CD4-positive, CD25-positive, alpha-beta regulatory T cell (primary cell): ENCODE data around the gene TEX55. TPM values are rescaled to one million over a fixed set of nuclear protein-coding genes. Genes with fewer than 3 reads are reported as not detected.
"Not testable (repeated sequence)": the region's sequence is repeated elsewhere in the genome, so short reads cannot be mapped to it uniquely, and the experiment has no call there.

ENCODE experiments used
- ATAC-seq, 2 donors: fragments of 150-1000 bp; cut with Tn5 transposase; one replicate each; pipeline ENCODE4 v1.10.0; 2021; ENCODE audit warnings: low read depth in 2 of 2, moderate number of reproducible peaks in 2 of 2, moderate library complexity in 1 of 2
- DNase-seq, 3 donors: peaks; one replicate each; pipeline versions ENCODE4 v3.0.0 to v3.0.0-alpha.2; 2012 to 2022; ENCODE audit warnings: mixed read lengths in 1 of 3
- H3K27ac ChIP-seq: one replicate; pipeline ENCODE4 v1.7.0; 2013; ENCODE audit warnings: mild to moderate bottlenecking, low read length; ENCODE audit not compliant: insufficient read depth, poor library complexity, severe bottlenecking
- H3K27me3 ChIP-seq: one replicate; pipeline ENCODE4 v1.7.0; 2013; ENCODE audit warnings: low read length; ENCODE audit not compliant: control insufficient read depth, insufficient read depth
- H3K36me3 ChIP-seq: one replicate; pipeline ENCODE4 v1.7.0; 2013; ENCODE audit warnings: mild to moderate bottlenecking, low read length, moderate library complexity; ENCODE audit not compliant: control insufficient read depth, insufficient read depth
- H3K4me1 ChIP-seq: 2 replicates; pipeline ENCODE4 v1.7.0; 2013; ENCODE audit warnings: mild to moderate bottlenecking, low read length; ENCODE audit not compliant: insufficient read depth, control insufficient read depth, poor library complexity, severe bottlenecking
- H3K4me3 ChIP-seq: one replicate; pipeline ENCODE4 v1.7.0; 2013; ENCODE audit warnings: low read depth, mild to moderate bottlenecking, low read length, moderate library complexity
- H3K9me3 ChIP-seq, 2 experiments: 1 replicate in 1 of 2; 2 replicates in 1 of 2; pipeline ENCODE4 v1.7.0; 2013; ENCODE audit warnings: low read length in 2 of 2, mild to moderate bottlenecking in 1 of 2, moderate library complexity in 1 of 2; ENCODE audit not compliant: control insufficient read depth in 2 of 2
- H3K27ac Mint-ChIP-seq, 3 donors: one replicate each; pipeline ENCODE4 v1.8.0; 2020 to 2022; ENCODE audit warnings: mild to moderate bottlenecking in 3 of 3, mixed read lengths in 3 of 3, moderate library complexity in 2 of 3
- H3K27me3 Mint-ChIP-seq: one replicate; pipeline ENCODE4 v1.8.0; 2022; ENCODE audit warnings: mild to moderate bottlenecking, mixed read lengths
- H3K36me3 Mint-ChIP-seq: one replicate; pipeline ENCODE4 v1.8.0; 2020; ENCODE audit warnings: mixed read lengths
- H3K4me1 Mint-ChIP-seq, 4 donors: one replicate each; pipeline ENCODE4 v1.8.0; 2020 to 2022; ENCODE audit warnings: mixed read lengths in 4 of 4, mild to moderate bottlenecking in 1 of 4
- H3K4me3 Mint-ChIP-seq, 4 donors: one replicate each; pipeline ENCODE4 v1.8.0; 2020 to 2022; ENCODE audit warnings: mild to moderate bottlenecking in 4 of 4, mixed read lengths in 4 of 4, moderate library complexity in 3 of 4
- H3K9me3 Mint-ChIP-seq, 7 donors: one replicate each; pipeline ENCODE4 v1.8.0; 2020 to 2022; ENCODE audit warnings: mixed read lengths in 7 of 7, mild to moderate bottlenecking in 3 of 7, moderate library complexity in 2 of 7
- polyA plus RNA-seq, 4 donors: library from polyadenylated mRNA; unstranded; fragments of 300-500 nt; fragmentation: Illumina TruSeq; gene quantifications; one replicate each; pipeline ENCODE4 v1.2.3, GENCODE V29; 2021
- total RNA-seq: library from RNA; stranded (reverse); gene quantifications from one replicate; pipeline ENCODE4 v1.2.3, GENCODE V29; 2022

TEX55 gene
- total and polyA plus RNA-seq, 5 donors from 2014 or later = not detected

DNA sequence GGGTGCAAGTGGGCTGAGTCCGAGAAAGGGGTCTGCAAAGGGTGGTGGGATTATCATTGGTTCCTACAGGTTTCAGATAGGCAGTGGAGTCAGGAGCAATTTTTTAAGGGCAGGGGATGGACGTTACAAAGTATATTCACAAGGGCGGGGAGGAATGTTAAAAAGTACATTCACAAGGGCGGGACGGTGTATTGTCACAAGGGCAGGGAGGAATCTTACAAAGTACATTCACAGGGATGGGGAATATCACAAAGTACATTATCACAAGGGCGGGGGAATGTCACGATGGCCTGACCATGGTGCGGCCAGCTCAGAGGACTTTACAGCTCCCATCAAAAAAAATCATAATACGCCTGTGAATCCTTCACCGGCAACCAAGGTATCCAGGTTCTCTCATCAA is 20.6 kb upstream of the TEX55 start:
- Histone ChIP-seq H3K36me3 (no peaks in the 10 kb centered on the region), H3K4me1 (no peaks in the 10 kb centered on the region), H3K27me3 (no peaks in the 10 kb centered on the region), H3K27ac (no peak overlapping the region), H3K4me3 (no peak overlapping the region), H3K9me3 (no peaks in the 10 kb centered on the region)
- Mint-ChIP-seq H3K9me3 (peaks cover 0 to 4% (median 0%) of the 10 kb centered on the region in 7 donors), H3K4me1 (no peaks in the 10 kb centered on the region), H3K4me3 (no peak overlapping the region), H3K27ac (no peak overlapping the region), H3K36me3 (no peaks in the 10 kb centered on the region), H3K27me3 (peaks cover 31% of the 10 kb centered on the region)
- ATAC-seq (no peak), DNase-seq (no peak)

DNA sequence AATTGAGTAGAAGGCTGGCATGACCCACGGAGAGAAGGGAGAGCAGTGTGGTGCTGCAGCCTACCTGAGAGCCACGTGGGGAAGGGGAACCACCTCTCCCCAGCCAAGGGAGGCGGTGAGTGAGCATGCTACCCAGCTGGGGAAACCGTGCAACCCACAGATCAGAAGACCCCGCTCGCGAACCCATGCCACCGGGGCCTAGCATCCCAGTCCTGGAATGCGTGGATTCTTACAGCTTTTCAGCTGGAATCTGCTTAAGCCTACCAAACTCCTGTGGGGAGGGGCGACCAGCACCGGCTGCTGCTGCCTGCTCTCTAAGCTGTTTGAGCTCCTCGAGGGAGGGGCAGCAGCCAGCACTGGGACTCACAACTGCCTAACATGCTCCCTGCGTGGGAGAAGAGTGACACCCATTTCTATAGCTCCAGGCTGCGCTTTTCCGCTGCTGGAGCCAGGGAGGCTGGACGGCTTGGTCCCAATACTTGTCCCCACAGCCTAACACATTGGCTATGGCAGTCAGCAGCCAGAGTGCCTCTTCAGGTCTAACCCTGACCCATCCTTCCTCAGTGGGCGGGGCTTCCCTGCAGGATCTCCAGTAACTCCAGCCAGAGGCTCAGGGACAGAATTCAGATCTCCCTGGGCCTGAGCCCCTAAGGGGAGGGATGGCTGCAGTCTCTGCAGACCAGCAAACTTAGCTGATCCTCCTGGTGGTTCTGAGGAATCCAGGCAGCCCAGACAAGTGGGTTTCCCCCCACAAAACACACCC is 20.0 kb upstream of the TEX55 start:
- Histone ChIP-seq H3K9me3 (no peaks in the 10 kb centered on the region), H3K27me3 (no peaks in the 10 kb centered on the region), H3K27ac (no peak overlapping the region), H3K4me1 (no peaks in the 10 kb centered on the region), H3K4me3 (no peak overlapping the region), H3K36me3 (no peaks in the 10 kb centered on the region)
- Mint-ChIP-seq H3K27me3 (peaks cover 27% of the 10 kb centered on the region), H3K36me3 (no peaks in the 10 kb centered on the region), H3K4me1 (no peaks in the 10 kb centered on the region), H3K27ac (no peak overlapping the region), H3K9me3 (peaks cover 0 to 4% (median 0%) of the 10 kb centered on the region in 7 donors), H3K4me3 (no peak overlapping the region)
- DNase-seq (no peak), ATAC-seq (no peak)

DNA sequence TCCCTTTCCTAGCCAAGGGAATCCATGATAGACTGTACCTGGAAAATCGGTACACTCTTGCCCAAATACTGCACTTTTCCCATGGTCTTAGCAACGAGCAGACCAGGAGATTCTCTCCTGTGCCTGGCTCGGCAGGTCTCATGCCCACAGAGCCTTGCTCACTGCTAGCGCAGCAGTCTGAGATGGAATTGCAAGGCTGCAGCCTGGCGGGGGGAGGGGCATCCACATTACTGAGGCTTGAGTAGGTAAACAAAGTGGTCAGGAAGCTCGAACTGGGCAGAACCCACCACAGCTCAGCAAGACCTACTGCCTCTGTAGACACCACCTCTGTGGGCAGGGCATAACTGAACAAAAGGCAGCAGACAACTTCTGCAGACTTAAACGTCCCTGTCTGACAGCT is 15.7 kb upstream of the TEX55 start:
- H3K27ac ChIP-seq, H3K4me1 Mint-ChIP-seq, H3K4me3 ChIP-seq, H3K27me3 ChIP-seq, DNase-seq, H3K9me3 ChIP-seq, ATAC-seq, H3K9me3 Mint-ChIP-seq, H3K4me3 Mint-ChIP-seq, H3K36me3 ChIP-seq, H3K27ac Mint-ChIP-seq, H3K36me3 Mint-ChIP-seq, H3K4me1 ChIP-seq: not testable (repeated sequence)
- peaks cover 26% of the 10 kb centered on the region for H3K27me3 Mint-ChIP-seq

DNA sequence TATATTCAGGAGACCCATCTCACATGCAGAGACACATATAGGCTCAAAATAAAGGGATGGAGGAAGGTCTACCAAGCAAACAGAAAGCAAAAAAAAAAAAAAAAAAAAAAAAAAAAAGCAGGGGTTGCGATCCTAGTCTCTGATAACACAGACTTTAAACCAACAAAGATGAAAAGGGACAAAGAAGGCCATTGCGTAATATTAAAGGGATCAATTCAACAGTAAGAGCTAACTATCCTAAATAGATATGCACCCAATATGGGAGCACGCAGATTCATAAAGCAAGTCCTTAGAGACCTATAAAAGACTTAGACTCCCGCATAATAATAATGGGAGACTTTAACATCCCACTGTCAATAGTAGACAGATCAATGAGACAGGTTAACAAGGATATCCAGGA is 13.7 kb upstream of the TEX55 start:
- not testable (repeated sequence) for H3K4me1 Mint-ChIP-seq, H3K36me3 ChIP-seq, H3K4me1 ChIP-seq, ATAC-seq, H3K9me3 ChIP-seq, H3K27me3 ChIP-seq, H3K4me3 ChIP-seq, H3K9me3 Mint-ChIP-seq, H3K27ac Mint-ChIP-seq, DNase-seq, H3K36me3 Mint-ChIP-seq, H3K4me3 Mint-ChIP-seq, H3K27ac ChIP-seq
- peaks cover 23% of the 10 kb centered on the region for H3K27me3 Mint-ChIP-seq

DNA sequence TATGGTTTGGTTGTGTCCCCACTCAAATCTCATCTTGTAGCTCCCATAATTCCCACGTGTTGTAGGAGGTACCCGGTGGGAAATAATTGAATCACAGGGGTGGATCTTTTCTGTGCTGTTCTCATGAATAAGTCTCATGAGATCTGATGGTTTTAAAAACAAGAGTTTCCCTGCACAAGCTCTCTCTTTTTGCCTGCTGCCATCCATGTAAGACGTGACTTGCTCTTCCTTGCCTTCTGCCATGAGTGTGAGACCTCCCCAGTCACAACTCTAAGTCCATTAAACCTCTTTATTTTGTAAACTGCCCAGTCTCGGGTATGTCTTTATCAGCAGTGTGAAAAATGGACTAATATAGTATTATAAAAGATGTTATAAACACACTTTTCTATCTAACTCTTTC is 6.6 kb upstream of the TEX55 start:
- H3K36me3 ChIP-seq, H3K4me1 ChIP-seq, ATAC-seq, H3K4me3 Mint-ChIP-seq, H3K4me3 ChIP-seq, H3K9me3 ChIP-seq, DNase-seq, H3K27me3 ChIP-seq, H3K27ac ChIP-seq, H3K27ac Mint-ChIP-seq, H3K36me3 Mint-ChIP-seq, H3K4me1 Mint-ChIP-seq, H3K9me3 Mint-ChIP-seq: not testable (repeated sequence)
- peaks cover 11% of the 10 kb centered on the region for H3K27me3 Mint-ChIP-seq

DNA sequence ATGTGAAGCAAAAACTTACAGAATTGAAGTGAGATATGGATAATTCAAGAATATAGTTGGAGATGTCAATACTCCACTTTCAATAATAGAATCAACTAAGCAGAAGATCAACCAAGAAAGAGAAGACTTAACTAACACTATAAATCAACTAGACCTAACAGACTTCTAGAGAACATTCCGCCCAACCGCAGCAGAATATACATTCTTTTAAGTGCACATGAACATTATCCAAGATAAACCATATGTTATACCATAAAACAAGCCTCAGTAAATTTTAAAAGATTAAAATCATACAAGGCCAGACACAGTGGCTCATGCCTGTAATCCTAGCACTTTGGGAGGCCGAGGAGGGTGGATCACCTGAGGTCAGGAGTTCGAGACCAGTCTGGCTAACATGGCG is 5.5 kb upstream of the TEX55 start:
- peaks cover 0 to 2% (median 0%) of the 10 kb centered on the region in 4 donors for H3K4me1 Mint-ChIP-seq
- H3K9me3 Mint-ChIP-seq = peaks cover 0 to 3% (median 0%) of the 10 kb centered on the region in 7 donors
- H3K36me3 ChIP-seq = no peaks in the 10 kb centered on the region
- no peak overlapping the region for H3K4me3 Mint-ChIP-seq
- no peak for DNase-seq
- H3K36me3 Mint-ChIP-seq = no peaks in the 10 kb centered on the region
- ATAC-seq = no peak
- no peak overlapping the region for H3K27ac ChIP-seq
- H3K4me3 ChIP-seq = no peak overlapping the region
- no peaks in the 10 kb centered on the region for H3K27me3 ChIP-seq
- H3K27ac Mint-ChIP-seq = no peak overlapping the region
- no peaks in the 10 kb centered on the region for H3K4me1 ChIP-seq
- H3K9me3 ChIP-seq = no peaks in the 10 kb centered on the region
- H3K27me3 Mint-ChIP-seq = peaks cover 11% of the 10 kb centered on the region

DNA sequence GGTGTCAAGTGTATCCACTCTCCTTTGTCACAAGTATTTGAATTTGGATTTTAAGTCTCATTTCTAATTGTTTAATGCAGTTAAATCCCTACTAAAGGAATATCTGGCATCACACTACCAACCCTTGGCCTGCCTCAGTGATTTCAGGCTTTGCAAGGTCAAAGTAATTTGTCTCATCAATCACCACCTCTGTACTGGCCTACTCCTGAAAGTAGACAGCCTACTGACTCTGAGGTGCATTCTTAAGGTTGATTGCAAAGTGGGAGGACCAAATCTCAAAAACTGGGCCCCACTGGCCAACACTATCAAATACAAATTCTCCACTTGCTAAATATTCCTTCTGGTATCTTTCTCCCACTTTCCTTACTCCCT is 851 bp upstream of the TEX55 start:
- no peak overlapping the region for H3K27ac Mint-ChIP-seq
- ATAC-seq = no peak
- Histone ChIP-seq H3K27me3 (no peaks in the 10 kb centered on the region), H3K36me3 (no peaks in the 10 kb centered on the region), H3K4me1 (no peaks in the 10 kb centered on the region), H3K9me3 (no peaks in the 10 kb centered on the region), H3K27ac (no peak overlapping the region), H3K4me3 (no peak overlapping the region)
- no peak overlapping the region for H3K4me3 Mint-ChIP-seq
- H3K27me3 Mint-ChIP-seq = no peaks in the 10 kb centered on the region
- no peaks in the 10 kb centered on the region for H3K9me3 Mint-ChIP-seq
- no peak for DNase-seq
- H3K4me1 Mint-ChIP-seq = peaks cover 0 to 2% (median 0%) of the 10 kb centered on the region in 4 donors
- no peaks in the 10 kb centered on the region for H3K36me3 Mint-ChIP-seq

DNA sequence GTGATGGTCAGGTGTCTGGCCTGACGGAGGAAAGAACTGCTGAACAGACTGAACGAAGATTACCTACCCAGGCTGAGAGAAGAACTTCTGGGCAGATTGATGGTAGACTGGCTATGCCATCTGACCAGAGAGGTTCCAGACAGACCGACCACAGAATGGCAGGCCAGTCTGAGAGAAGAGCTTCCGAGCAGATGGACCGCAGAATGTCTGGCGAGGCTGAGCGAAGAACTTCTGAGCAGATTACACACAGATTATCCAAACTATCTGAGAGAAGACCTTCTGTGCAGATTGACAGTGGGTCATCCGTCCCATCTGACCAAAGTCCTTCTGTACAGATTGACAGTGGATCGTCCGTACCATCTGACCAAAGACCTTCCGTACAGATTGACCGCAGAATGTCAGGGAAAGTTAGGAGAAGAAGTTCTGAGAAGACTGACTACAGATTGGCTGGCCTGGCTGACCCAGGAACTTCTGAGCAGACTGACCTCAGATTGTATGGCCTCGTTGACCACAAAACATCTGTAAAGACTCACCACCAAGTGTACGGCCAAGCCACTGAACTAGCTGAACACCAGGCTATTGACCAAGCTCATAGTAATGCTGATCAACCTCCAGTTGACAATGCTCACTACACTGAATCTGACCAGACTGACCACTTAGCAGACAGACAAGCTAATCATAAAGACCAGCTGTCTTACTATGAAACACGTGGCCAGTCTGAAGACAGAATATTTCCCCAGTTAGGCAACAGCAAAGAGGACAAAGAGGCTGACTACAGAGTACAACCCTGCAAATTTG is 812 bp downstream of the TEX55 start:
- ATAC-seq (no peak), DNase-seq (no peak)
- peak overlapping the region in 2 of 3 donors; percentile 30 to 38 for H3K27ac Mint-ChIP-seq
- Histone ChIP-seq H3K27me3 (no peaks in the 10 kb centered on the region), H3K9me3 (no peaks in the 10 kb centered on the region), H3K27ac (no peak overlapping the region), H3K36me3 (no peaks in the 10 kb centered on the region), H3K4me3 (no peak overlapping the region), H3K4me1 (no peaks in the 10 kb centered on the region)
- peaks cover 0 to 2% (median 0%) of the 10 kb centered on the region in 4 donors for H3K4me1 Mint-ChIP-seq
- H3K36me3 Mint-ChIP-seq = no peaks in the 10 kb centered on the region
- H3K9me3 Mint-ChIP-seq = peaks cover 0 to 1% (median 0%) of the 10 kb centered on the region in 7 donors
- no peaks in the 10 kb centered on the region for H3K27me3 Mint-ChIP-seq
- H3K4me3 Mint-ChIP-seq = no peak overlapping the region
